ENCODE measurements around the gene ASB13.

The ASB13 gene

GRCh38 chr10:5589011-5589660 lies 77.3 kb downstream of the ASB13 start:
- DNase-seq (ENCODE audit: low read depth), result no peak
